NCI-H1694 (cell line): ENCODE data around the gene DPYSL3.

ENCODE experiments used
- DNase-seq: peaks from one replicate; lab custom pipeline; 2025; lab: John Stamatoyannopoulos, UW

The DPYSL3 gene

GRCh38 chr5:147439254-147439653, 70.6 kb downstream of the DPYSL3 start:
- no peak for DNase-seq

- no peak for DNase-seq
Observed at GRCh38 chr5:147437161-147437596, 72.7 kb downstream of the DPYSL3 start.

DNA sequence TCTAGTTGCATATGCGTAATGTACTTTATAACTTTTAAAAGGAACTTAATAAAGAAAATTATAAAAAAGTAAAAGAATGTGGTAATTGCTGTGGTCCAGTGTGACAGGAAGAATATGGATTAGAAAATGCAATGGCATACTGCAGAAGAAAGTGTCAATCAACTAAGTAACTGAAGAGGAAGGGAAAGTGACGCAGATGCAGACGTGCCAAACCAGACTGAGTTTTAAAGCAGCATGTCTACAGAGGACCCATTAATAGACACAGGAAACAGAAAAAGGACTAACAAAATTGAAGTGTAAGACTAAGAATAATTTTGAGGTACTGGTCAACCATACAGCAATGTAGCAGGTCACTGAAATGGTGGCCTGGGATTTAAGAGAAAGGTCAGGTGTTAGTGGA, 73.3 kb downstream of the DPYSL3 start:
- no peak for DNase-seq

DNA sequence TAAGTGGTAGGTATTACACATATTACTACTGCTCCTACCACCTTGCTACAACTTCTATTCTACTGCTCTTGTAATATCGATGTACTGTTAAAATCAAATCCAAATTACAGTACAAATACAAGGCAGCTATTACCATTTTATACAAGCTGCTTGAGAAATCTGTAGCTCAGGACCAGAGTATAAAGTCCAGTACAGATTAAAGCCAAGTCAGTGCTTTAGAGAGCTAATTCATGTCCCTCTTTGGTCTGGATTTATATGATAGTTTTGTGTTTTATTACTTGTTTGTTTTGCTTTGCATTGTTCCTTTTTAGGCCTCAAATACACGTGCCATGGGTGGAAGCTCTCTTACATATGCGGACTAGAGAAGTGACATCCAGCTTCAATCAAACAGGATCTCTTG, 75.8 kb downstream of the DPYSL3 start:
- no peak for DNase-seq

- DNase-seq = no peak
Observed at GRCh38 chr5:147432323-147432722, 77.5 kb downstream of the DPYSL3 start.

- no peak for DNase-seq
Observed at GRCh38 chr5:147431586-147431985, 78.3 kb downstream of the DPYSL3 start.

DNA sequence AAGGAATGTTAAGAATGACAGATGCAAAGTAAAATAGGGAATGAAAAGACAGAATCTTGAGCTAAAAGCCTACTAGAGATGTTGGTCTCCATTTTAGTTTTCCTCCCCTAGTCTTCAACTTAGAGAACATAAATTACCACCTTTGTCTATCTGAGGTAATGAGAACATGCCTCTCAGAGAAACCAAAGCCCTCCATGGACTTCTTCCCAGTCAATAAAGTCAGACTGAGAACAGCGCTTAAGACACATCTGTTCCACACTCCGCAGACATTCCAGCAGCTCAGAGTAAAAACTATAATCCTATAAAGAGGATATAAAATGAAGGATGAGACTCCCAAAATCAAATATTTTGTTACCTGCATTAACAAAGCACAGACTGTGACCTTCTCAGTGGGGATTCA, 79.2 kb downstream of the DPYSL3 start:
- no peak for DNase-seq

DNA sequence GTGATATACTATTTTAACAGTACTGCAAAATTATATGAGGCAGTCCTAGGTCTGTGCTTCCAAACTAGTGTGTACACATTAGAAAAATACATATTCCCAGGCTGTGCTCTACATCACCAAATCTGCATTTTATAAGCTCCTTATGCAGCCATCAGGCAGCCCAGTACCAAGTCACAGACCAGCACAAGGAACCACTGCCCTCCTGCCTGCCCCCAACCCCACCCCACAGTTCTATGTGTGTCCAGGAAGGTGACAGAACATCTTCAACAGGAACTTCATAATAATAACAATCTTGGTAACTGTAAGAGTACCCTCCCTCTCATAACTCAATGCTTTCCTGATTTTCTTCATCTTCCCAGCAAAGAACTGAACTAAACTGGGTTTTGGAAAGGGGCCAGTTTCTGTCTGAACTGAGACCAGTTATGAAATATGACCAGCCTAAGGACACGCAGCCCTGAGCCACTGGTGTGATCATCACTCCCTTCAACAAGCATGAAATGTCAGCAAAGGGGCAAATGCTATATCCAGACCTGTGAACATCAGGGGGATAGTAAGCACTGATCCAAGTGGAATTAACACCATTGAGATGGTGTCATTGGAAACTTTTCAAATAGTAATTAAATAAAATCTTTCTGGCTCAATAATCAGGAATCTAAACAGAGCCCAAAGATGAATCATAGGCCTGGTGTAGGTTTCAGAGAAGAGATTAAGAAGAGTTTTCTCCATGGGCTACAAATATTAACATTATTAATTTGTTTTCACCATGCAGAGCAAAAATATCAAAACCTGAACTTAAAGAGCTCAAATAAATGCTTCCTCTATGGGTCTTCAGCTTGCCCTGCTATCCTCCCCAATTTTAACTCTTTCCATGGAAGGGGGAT, 82.1 kb downstream of the DPYSL3 start:
- no peak for DNase-seq

DNA sequence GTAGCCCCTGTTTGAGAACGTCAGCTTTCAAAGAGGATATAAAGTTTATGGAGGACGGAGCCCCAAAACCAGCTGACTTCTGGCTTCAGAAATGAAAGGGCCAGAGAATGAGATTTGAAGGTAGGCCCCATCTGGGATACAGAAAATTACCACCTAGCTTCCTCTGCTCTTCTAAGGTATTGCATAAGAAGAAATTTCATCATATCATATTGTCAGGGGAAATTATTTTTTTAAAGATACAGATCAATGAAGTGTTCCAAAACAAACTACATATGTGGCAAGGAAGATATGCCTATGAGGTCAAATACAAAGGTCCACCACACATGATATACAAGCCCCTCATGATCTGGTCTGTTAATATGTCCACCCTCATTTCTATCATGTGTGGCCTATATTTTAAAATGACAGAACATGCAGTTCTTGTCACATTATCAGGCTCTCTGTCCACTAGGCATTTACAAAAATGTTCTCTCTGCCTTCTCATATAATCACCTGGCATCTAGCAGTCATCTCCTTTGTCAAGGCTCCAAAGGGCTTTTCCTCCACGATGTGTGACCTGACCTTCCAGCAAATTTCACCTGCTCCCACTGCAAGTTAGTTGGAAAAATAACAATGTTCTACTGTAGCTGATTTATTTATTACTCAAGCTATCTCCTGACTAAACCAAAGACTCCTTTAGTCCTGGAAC, 83.1 kb downstream of the DPYSL3 start:
- DNase-seq = no peak

DNA sequence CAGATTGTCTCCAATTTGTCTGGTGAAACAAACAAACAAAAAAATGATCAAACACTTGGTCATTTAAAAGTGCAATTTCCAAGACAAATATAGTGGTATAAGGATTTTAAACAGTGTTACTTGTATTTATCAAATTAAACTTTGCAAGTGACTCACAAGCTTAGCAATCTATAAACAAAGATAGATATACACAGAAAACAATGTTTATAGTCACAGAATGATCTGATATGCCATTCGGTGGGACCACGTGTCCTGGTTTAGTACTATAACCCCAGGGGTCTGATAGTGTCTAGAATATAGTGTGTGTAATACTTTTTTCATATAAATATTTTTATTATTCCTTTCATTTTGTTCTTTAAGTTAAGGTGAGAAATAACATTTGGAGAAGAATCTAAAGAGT, 91.3 kb downstream of the DPYSL3 start:
- DNase-seq = no peak

DNA sequence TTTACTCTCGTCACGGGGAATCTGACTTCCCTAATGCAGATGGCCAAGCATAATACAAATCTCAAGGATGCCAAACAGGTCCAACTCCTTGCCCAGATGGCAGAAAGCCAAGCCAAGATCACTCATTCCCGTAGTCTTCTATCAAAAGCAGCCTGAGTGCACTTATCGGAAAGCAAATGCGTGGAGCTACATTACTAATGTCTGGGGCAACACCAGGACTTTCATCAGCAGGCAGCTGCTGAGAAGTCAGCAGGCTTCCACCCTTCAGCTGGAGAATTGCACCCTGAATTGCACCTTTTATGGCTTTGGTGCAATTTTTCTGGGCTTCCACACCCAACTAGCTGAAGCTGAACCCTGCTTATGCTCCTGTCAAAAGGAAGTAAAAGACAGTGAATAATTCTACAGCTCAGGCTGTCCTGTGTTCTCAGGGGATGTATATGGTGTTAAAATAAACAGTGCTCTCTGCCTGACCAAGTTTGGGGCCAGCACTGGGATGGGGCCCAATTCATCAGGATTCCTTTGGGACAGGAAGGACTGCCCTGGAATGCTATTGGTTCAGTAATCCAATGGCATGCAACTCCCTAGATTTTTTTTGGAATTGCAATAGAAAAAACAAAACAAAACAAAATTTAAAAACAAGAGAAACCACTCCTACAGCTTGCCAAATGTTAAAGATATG, 92.6 kb downstream of the DPYSL3 start:
- no peak for DNase-seq

GRCh38 chr5:147415651-147416050, 94.2 kb downstream of the DPYSL3 start:
- no peak for DNase-seq

- no peak for DNase-seq
Observed at GRCh38 chr5:147413266-147413665, 96.6 kb downstream of the DPYSL3 start.

- no peak for DNase-seq
Observed at GRCh38 chr5:147412561-147412960, 97.3 kb downstream of the DPYSL3 start.

- DNase-seq = no peak
Observed at GRCh38 chr5:147411359-147412319, 98.2 kb downstream of the DPYSL3 start.

DNA sequence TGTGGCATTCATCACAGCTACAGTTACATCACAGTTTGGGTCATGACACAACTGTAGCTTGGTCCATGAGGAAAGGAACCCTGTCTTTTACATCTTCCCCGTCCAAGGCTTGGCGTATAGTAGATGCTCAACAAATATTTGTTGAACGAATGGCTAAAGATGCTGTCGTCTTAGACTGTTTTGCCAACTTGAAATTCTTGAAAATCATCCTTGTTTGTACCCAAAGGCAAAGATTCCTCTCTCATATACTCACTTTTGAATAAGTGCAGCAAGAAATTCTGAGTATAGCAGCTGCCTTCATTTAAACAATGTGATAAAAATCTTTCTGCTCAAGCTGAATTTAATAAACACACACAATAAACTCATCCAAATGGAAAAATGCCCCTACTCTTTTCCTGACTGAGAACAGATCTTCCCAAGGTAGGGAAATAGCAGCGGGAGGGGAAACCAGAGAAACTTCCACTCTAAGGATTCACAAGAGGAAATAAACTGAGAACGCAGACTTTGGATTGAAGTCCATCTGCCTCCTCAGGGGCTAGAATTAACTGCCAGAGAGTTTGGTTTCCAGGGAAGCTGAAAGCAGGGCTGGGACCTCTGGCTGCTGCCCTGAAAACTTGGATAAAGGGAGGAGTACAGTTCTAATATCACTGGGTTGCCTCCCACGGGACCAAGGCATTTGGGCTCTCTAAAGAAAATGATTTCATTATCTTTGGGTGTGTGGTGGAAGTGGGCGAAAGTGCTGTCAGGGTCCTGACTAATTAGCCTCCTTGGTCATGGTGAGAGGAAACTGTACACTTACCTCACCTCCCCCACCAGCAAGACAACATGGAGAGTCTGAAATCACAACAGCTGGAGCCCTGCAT, 99.1 kb downstream of the DPYSL3 start:
- no peak for DNase-seq

DNA sequence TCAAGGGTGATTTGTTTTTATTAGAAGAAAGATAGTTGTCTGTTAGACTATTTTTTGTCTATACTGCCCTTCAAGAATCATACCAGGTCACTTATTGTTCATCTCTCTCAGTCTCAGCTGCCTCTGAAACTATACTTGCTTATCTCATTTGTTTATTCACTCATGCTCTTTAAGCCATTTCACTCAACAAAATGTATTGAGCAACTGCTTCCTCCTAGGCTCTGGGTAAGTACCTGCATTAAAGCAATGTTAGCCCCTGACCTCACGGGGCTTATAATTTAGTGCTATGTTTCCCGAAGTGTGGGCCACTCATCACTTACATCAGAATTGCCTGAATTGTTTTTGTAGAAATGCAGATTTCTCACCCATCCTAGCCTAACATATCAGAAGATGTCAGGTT, 100.9 kb downstream of the DPYSL3 start:
- DNase-seq = no peak

GRCh38 chr5:147407094-147407681, 102.7 kb downstream of the DPYSL3 start:
- DNase-seq = no peak

DNA sequence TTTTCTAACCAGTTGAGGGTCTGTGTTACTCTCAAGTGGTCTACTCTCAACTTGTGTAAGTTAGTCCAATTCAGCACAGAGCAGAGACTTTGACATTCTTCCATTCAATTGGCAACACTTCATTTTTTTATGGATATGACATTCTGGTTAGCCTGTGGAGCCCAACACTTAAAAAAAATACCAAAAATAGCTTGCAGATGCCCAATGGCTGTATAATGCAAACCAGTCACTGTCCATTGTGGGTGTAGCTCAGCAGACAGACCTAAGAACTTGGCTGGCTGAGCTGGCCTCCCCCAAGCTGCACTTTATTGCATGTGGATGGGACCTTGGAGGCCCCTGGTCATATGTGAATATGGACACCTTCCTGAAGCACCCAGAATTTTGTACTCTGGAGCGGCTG, 103.2 kb downstream of the DPYSL3 start:
- no peak for DNase-seq

- DNase-seq = no peak
Observed at GRCh38 chr5:147404706-147405105, 105.2 kb downstream of the DPYSL3 start.
